NCI-H146 treated with DMSO at 0.1 percent for 48 hours (cell line): ENCODE measurements around the gene SLC28A1.

Experiments
- DNase-seq: peaks from one replicate; lab custom pipeline; 2025; ENCODE audit not compliant: unreplicated experiment; lab: John Stamatoyannopoulos, UW

Gene SLC28A1

DNA sequence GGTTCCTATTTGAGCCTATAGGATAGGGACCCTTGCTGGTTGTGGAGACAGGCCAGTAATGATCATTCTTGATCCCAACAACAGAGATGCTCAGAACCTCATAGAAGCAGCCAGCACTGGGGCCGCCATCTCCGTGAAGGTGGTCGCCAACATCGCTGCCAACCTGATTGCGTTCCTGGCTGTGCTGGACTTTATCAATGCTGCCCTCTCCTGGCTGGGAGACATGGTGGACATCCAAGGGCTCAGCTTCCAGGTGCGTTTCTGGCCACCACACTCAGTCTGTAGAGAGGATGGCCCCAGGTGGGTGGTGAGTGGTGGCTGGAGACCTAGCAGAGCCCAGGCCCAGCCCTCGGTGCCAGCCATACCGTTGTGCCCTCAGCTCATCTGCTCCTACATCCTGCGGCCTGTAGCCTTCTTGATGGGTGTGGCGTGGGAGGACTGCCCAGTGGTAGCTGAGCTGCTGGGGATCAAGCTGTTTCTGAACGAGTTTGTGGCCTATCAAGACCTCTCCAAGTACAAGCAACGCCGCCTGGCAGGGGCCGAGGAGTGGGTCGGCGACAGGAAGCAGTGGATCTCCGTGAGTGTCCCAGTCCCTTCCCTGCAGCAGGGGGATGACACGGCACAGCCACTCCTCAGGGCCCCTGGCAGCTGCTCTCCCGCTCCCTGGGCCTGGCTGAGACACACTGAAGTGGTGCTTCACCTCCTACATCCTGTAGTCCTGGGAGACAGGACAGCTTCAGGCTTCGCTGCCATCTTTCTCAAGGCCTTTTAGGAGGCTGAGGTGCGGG lies 50.7 kb downstream of the SLC28A1 start:
- DNase-seq: peak; percentile 23

DNA sequence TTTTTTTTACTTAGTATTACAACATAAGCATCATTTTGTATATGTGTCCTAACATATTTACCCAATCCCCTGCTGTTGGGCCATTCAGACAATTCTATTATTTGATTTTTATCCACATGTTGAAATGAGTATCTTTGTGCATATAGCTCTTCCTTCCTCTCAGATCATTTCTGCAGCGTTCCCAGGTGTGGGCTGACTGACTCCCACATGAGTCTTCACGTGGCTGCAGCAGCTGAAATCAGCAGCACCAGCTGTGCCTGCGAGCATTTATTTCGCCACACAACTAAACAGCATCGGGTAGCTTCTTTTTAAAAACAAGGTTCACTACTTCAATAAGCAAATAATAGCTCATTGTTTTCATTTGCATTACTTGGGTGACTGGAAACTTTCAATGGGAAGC lies 52.7 kb downstream of the SLC28A1 start:
- DNase-seq: no peak

DNA sequence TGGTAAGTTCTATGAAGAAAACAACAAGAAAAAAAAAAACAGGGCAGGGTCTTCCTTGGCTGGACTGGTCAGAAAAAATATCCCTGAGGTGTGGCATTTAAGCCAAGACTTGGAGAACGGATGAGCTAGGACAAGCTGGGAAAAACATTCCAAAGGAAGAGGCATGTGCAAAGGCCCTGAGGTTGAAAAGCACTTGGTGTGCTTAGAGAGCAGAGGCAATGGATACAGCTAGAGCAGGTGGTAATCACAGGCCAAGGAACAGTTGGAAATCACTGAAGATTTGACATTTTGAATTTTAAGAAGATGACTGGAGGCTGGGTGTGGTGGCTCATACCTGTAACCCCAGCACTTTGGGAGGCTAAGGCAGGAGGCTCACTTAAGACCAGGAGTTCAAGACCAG lies 54.3 kb downstream of the SLC28A1 start:
- no peak for DNase-seq

DNA sequence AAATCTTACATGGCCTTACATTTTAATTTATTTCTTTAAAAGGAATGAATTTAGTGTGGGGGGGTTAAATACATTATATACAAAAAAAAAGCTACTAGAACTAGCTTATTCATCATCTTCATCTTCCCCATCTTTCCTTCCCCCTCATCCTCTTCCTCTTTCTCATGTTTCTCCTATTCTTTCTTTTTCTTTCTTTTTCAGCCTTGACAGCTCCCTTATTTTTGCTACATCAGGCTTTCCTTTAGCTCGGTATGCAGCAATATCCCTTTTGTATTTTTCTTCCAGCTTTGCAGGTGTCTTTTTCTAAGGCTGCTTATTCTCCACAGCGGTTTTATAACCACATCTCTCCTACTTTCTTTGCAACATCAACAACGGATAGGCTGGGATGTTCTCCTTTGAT lies 55.9 kb downstream of the SLC28A1 start:
- DNase-seq: no peak

GRCh38 chr15:84942456-84942855 lies 58.0 kb downstream of the SLC28A1 start:
- no peak for DNase-seq

GRCh38 chr15:84944311-84944710 lies 59.8 kb downstream of the SLC28A1 start:
- DNase-seq: no peak

DNA sequence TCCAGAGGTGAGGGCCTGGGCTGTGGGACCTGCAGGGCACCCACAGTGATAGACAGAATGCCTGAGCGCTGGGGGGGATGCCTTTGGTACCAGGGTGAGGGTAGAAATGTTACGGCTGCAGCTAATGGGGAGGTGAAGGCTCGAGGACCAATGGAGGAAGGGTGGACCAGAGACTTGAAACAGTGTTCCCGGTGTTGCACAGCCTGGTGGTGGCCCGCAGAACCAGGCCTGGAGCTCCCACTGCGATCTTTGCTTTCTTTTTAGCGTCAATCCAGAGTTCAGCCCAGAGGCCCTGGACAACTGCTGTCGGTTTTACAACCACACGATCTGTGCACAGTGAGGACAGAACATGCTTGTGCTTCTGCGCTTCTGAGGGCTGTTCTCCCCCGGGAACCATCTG lies 60.4 kb downstream of the SLC28A1 start:
- no peak for DNase-seq

GRCh38 chr15:84946772-84947489 lies 62.5 kb downstream of the SLC28A1 start:
- DNase-seq: no peak

DNA sequence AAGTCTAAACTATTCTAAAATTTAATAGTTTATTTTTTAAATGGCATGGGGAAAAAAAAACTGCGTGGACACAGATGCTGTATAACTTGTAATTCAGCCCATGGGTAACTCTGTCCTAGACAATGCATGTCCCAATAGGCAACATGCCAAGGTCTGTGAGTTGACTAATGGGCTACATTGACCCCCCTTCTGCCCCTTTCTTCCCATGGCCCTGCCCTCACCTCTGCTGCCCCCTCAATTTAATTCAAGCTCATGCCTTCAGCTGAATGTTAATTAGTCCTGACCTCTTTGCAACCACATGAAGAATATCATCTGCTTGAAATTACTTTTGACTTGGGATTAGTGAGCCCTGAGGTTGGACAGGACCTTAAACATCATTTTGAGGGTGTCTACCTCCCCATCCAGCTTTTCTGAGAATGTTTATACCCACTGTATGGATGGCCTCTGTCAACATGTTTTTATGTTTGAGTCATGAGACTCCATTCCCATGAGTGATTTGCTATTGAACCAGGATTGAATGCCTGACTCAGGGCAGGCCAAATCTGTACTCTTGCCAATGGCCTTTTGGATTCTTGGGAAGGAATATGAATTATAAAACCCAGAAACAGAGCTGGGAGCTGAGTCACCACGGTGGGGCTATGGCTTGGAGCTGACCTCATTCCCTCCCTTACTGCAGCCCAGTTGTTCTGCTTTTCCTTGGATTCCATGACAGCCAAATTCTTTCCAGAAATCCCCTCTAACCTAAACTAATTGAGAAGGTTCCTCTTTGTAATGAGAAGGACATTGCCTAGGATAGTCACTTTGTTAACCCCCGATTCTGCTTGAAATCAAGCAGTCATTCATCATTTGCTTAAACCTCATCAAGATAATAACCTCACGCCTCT lies 63.7 kb downstream of the SLC28A1 start:
- no peak for DNase-seq

GRCh38 chr15:84949043-84949442 lies 64.6 kb downstream of the SLC28A1 start:
- no peak for DNase-seq

GRCh38 chr15:84949845-84950569 lies 65.5 kb downstream of the SLC28A1 start:
- DNase-seq: no peak

DNA sequence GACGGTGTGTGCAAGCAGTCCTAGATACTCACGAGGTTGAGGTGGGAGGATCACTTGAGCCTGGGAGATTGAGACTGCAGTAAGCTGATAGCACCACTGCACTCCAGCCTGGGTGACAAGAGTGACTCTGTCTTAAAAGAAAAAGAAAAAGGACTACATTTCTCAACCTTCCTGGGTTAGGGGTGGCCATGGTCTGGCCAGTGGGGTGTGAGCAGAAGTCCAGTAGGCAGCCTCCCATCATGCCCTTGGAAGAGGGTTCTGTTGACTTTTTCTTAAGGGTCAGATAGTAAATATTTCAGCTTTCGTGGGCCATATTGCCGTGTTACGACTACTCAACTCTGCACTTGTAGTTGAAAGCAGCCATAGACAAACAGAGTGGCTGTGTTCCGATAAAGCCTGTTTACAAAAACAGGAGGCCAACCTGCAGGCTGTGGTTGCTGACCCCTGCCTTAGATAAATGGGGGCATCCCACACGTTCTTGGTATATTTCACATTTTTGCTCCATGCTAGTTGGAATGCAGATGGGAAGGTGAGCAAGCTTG lies 66.2 kb downstream of the SLC28A1 start:
- DNase-seq: no peak

GRCh38 chr15:84951736-84952135 lies 67.3 kb downstream of the SLC28A1 start:
- DNase-seq: no peak

GRCh38 chr15:84953136-84953535 lies 68.7 kb downstream of the SLC28A1 start:
- DNase-seq: no peak

DNA sequence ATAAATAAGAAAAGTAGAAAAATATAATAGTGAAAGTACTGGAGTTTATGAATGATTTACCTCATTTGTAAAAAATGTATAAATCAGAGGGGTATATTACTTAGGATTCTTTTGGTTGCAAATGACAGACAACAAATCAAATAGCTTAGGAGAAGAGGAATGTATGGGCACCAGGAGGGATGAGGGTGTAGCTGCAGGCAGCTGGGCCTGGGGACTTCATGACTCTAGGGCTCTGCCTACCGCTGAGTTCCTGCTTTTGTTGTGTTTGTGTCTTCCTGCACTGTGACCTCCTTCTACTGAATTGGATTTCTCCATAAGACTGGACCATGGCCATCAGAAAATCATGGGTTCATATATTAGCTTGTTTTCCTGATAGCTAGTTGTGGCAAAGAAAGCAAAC lies 69.3 kb downstream of the SLC28A1 start:
- no peak for DNase-seq

GRCh38 chr15:84955089-84955848 lies 70.8 kb downstream of the SLC28A1 start:
- DNase-seq: peak; percentile 14

GRCh38 chr15:84956199-84956598 lies 71.7 kb downstream of the SLC28A1 start:
- no peak for DNase-seq

- DNase-seq: peak; percentile 6
Measured at GRCh38 chr15:84960391-84961113, 76.1 kb downstream of the SLC28A1 start.

GRCh38 chr15:84961114-84961452 lies 76.6 kb downstream of the SLC28A1 start:
- no peak for DNase-seq
